Measurements from ENCODE around the gene PI4K2A.

- TF ChIP-seq CTCF (IDR thresholded peaks at IDR 0.05) (no peak), EZH2 (IDR thresholded peaks at IDR 0.05; ENCODE audit: borderline replicate concordance, insufficient read depth, low read depth, low read length, poor library complexity, severe bottlenecking) (no peak)
These were observed 9.4 kb upstream of the PI4K2A start for GRCh38 chr10:97631098-97631497.

Data from B cell (primary cell).